Ramos (cell line): Measurements from ENCODE around the gene TET1.
"Not testable (repeated sequence)": the region's sequence is repeated elsewhere in the genome, so short reads cannot be mapped to it uniquely, and the experiment has no call there.

Experiments used
- in situ Hi-C: fragments of 300-500 bp; cut with MboI; formaldehyde crosslinking; loops from one replicate; pipeline ENCODE4 v1.14.3; 2022; ENCODE audit warnings: low sequenced_read_pairs; ENCODE audit not compliant: unreplicated experiment

Gene TET1

GRCh38 chr10:68562661-68563570 lies 2.8 kb downstream of the TET1 start:
- in situ Hi-C loops, result no loop called here

DNA sequence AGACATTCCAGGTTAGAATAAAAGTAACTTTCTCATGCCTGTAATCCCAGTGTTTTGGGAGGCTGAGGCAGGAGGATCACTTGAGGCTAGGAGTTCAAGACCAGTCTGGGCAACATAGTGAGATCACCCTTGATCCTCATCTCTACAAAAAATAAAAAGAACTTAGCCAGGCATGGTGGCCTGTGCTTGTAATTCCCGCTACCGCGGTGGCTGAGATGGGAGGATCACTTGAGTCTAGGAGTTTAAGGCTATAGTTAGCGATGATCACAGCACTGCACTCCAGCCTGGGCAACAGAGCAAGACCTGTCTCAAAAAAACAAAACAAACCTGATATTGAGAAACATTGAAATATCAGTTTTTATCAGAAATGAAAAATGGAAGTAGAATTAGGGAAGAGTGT lies 4.6 kb downstream of the TET1 start:
- in situ Hi-C loops, result no loop called here

GRCh38 chr10:68565658-68566057 lies 5.5 kb downstream of the TET1 start:
- in situ Hi-C loops, result no loop called here

- in situ Hi-C loops, result no loop called here
Observed at GRCh38 chr10:68566351-68566750, 6.2 kb downstream of the TET1 start.

GRCh38 chr10:68566955-68567354 lies 6.8 kb downstream of the TET1 start:
- in situ Hi-C loops, result no loop called here

GRCh38 chr10:68572151-68572550 lies 12.0 kb downstream of the TET1 start:
- in situ Hi-C loops, result no loop called here

GRCh38 chr10:68574051-68574450 lies 13.9 kb downstream of the TET1 start:
- in situ Hi-C loops, result no loop called here

DNA sequence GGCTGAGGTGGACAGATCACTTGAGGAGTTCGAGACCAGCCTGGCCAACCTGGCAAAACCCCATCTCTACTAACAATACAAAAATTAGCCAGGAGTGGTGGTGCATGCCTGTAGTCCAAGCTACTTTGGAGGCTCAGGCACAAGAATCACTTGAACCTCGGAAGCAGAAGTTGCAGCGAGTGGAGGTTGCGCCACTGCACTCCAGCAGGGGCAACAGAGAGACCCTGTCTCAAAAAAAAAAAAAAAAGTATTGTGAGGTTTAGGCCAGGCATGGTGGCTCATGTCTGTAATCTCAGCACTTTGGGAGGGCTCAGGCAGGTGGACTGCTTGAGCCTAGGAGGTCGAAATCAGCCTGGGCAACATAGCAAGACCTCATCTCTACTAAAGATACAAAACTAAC lies 16.0 kb downstream of the TET1 start:
- in situ Hi-C loops, result no loop called here

DNA sequence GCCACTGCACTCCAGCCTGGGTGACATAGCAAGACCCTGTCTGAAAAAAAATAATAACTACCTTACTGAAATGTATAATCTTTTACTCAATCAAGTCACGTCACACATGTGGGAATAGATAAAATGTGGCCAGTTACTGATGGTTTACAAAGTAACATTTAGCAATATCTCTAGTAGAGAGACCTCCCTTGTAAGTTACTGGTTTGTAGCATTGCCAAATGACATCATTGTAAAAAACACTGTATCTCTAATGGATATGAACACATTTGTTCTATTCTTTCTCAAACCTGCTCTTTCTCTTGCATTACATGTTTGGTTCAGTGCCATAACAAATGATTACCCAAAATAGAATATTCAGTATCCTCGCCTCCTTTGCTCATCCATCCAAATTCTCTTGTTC lies 18.8 kb downstream of the TET1 start:
- in situ Hi-C loops, result no loop called here

GRCh38 chr10:68584187-68584586 lies 24.1 kb downstream of the TET1 start:
- in situ Hi-C loops, result not testable (repeated sequence)

GRCh38 chr10:68586606-68587305 lies 26.6 kb downstream of the TET1 start:
- in situ Hi-C loops, result no loop called here

DNA sequence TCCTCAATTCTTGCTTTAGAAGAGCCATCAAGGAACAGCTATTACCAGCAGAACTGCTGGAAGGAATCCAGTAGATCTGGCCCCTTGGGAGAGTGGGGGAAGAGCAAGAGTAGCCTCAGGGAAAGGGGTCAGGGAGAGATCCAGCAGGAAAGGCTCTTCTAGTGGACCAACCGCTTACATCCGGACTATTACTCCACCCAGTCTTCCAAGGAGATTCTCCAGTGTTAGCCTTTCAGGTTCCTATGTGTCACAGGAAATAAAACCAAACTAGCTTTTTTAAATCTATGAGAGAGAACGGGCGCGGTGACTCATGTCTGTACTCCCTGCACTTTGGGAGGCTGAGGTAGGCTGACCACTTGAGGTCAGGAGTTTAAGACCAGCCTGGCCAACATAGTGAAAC lies 34.3 kb downstream of the TET1 start:
- in situ Hi-C loops, result no loop called here

GRCh38 chr10:68595513-68595912 lies 35.4 kb downstream of the TET1 start:
- in situ Hi-C loops, result no loop called here

DNA sequence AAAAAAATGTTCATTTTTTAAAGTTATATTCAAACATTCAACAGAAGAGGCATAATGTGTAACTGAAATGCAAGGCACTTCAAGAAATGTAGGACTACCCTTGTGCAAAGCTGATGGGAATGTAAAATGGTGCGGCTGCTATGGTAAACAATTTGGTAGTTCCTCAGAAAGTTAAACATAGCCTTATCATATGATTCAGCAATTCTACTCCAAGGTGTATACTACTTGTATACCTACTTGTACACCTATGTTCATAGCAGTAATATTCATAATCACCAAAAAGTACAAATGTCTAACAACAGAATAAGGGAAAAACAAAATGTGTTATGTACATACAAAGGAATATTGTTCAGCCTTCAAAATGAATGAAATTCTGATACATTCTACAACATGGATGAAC lies 37.3 kb downstream of the TET1 start:
- in situ Hi-C loops, result no loop called here

- in situ Hi-C loops, result no loop called here
Observed at GRCh38 chr10:68598978-68599770, 39.0 kb downstream of the TET1 start.

GRCh38 chr10:68599771-68600040 lies 39.6 kb downstream of the TET1 start:
- in situ Hi-C loops, result no loop called here

DNA sequence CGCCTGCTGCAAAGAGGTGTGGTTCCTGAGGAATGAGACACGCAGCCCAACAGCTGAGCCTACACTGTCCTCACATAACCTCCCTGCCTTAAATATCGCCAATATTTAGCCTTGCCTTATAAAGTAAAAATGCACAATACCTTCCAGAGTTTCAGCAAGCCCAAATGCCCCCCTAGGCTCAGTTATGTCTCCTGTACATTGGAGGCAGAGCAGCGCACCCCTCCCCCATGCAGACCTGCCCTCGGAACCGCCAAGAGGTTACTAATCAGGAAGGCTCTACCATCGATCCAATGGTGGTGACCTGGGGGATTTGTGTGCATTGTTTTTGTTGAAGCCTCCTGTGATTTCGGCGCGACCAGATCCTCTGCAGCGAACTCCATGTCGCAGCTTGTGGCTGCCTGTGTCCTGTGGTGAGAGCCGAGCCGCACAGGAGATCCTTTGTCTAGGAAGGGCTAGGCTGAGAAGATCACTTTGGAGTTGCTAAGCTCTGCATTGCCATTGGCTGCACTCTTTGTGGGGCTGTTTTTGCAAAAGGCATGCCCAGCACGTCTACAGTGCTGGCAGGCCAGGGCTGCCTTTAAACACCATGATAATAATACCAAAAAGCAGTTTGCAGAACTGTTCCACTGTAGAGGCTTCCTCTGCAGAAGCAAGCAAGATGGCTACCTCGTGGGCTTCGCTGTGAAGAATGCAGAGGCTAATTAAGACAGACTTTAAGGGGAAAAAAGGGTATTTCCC lies 40.1 kb downstream of the TET1 start:
- in situ Hi-C loops, result no loop called here

GRCh38 chr10:68601501-68602265 lies 41.5 kb downstream of the TET1 start:
- in situ Hi-C loops, result no loop called here

- in situ Hi-C loops, result no loop called here
Observed at GRCh38 chr10:68602434-68602833, 42.3 kb downstream of the TET1 start.

- in situ Hi-C loops, result no loop called here
Observed at GRCh38 chr10:68603766-68604165, 43.6 kb downstream of the TET1 start.
